Activated CD4-positive, alpha-beta T cell treated with anti-CD3 and anti-CD28 coated beads, Interleukin-2, amount 50 U/mL, for 48 hours (primary cell): ENCODE data around the gene GOLGA8B.
"Not testable (repeated sequence)": the region's sequence is repeated elsewhere in the genome, so short reads cannot be mapped to it uniquely, and the experiment has no call there.

Experiments used
- DNase-seq, 2 experiments: peaks; one replicate each; pipeline ENCODE4 v3.0.0-alpha.2; 2020

GOLGA8B gene

GRCh38 chr15:34583399-34584329 is at the start of gene GOLGA8B:
TSS of gene GOLGA8B (minus strand) at chr15:34583651. CDS start at chr15:34535912, 47,739 bp downstream.
- peak; percentile 76 to 79 for DNase-seq

DNA sequence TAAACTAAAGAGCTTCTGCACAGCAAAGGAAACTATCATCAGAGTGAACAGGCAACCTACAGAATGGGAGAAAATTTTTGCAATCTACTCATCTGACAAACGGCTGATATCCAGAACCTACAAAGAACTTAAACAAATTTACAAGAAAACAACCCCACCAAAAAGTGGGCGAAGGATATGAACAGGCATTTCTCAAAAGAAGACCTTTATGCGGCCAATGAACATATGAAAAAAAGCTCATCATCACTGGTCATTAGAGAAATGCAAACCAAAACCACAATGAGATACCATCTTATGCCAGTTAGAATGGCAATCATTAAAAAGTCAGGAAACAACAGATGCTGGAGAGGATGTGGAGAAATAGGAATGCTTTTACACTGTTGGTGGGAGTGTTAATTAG is 49.7 kb upstream of the GOLGA8B start:
- not testable (repeated sequence) for DNase-seq

DNA sequence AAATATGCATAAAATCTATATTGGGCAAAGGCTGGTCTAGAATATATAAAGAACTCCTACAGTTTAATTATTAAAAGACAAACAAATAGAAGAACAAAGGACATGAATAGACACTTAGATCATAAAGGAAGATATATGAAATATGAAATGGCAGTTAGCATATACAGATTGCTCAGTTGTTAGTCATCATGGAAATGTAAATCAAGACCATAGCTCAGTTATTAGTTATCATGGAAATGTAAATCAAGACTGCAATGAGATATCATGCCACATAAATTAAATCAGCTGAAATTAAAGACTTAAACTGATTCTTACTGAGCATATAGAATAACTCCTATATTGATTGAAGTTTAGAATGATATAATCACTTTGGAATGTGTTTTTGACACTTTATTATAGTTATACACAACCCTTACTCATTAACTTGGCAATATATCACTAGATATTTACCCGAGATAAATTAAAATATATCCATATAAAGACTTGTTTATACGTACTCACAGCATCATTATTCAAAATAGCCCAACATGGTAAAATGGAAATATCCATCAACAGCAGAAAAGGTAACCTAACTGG is 45.2 kb upstream of the GOLGA8B start:
- no peak for DNase-seq

DNA sequence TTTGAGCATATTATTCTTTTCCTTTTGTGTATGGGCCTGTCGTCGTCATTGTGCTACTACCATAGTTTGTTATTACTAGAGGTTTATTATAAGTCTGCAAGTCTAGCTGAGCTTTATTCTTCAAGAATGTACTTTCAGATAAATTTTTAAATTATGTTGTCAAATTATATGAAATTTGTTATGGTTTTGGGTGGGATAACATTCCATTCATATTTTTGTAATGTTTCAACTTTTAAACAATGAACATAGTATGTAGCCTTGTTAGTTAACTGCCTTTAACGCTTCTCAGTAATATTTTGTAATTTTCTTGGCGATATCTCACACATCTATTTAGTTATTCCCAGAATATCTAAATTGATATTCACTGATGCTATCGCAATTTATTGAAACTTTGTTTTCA is 41.6 kb upstream of the GOLGA8B start:
- DNase-seq: no peak

DNA sequence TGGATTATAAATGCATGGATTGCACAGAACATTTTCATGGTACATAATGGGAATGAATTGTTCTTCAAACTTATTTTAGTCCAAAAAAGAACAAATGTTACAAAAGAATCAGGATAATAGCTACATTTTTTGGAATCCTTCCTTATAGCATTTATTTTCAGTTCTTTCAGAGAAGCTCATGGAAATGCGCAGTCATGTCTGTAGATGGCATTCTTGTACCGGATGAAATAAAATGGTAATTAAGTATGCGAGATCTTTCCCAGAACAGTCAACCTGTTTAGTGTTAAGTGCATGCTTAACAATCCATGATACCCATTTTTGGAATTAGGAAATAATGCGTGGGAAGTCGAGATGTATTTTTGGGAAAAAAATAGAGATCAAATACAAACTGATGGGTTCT is 38.2 kb upstream of the GOLGA8B start:
- DNase-seq: no peak

- DNase-seq: no peak
Measured at GRCh38 chr15:34620814-34621213, 37.4 kb upstream of the GOLGA8B start.

DNA sequence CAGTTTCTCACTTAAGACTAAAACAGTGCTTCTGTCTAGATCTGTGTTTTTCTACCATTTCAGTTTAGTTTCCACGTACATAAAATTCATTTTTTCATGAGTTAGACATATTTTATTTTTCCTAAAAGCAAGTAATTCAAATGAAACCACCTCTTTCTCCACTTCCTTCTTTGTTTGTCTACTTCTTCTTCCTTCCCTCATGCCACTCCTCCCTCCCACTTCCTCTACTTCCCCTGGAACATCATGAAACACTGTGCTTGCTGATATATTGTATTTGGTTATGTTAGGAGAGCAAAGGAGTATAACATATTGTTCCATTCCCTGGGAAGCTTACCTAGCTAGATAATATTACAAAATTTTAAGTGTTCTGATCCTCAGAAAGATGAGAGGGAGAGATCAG is 36.7 kb upstream of the GOLGA8B start:
- DNase-seq: no peak

DNA sequence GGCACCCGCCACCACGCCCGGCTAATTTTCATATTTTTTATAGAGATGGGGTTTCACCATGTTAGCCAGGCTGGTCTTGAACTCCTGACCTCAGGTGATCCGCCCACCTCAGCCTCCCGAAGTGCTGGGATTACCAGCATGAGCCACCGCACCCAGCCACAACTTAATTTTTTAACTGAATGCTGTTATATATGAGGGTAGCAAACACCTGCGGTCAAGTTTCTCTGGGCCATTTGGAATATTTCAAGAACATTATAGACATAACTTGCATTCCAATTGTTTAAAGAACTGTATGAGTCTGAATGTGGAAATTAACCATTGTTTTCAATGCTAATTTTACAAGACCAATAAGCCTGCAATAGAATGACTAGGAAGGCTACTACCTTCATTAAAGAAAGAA is 35.7 kb upstream of the GOLGA8B start:
- no peak for DNase-seq

GRCh38 chr15:34618073-34618472 is 34.6 kb upstream of the GOLGA8B start:
- DNase-seq: no peak

DNA sequence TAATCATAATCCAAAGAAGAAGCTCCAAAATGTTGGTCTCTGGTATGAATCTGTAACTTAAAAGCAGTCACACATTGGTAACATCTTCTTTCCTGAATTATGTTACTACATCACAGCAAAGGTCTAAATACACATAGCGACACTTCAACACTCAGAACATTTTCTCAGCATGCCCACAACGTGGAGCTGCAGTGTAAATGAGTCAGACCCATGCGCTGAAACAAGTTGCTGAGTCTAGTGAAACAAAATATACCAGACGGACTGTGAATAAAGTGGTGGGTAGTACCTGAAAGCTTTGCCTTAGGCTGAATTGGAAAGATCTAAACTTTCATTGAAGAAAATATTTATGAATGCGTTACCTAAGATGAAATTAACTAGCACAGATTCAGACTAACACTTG is 33.2 kb upstream of the GOLGA8B start:
- peak in 1 of 2 experiments; percentile 6 for DNase-seq

GRCh38 chr15:34613997-34614396 is 30.5 kb upstream of the GOLGA8B start:
- no peak for DNase-seq

DNA sequence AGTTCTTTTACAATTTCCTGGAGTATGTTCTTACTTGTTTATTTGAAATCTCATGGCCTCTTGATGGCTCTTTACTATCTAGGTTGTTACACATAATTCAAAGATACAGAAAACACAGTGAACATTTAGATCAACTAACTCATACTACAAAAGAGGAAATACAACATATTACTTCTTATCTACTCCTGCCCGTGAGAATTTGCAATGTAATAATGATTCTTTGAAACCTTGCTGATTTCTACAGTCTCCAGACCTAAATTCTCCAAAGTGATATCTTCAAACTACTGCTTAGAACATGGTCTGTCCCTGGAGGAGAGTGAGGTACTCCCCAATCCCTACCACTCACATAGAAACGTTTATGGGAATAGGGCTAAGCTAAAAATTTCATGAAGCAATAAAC is 29.9 kb upstream of the GOLGA8B start:
- no peak for DNase-seq

DNA sequence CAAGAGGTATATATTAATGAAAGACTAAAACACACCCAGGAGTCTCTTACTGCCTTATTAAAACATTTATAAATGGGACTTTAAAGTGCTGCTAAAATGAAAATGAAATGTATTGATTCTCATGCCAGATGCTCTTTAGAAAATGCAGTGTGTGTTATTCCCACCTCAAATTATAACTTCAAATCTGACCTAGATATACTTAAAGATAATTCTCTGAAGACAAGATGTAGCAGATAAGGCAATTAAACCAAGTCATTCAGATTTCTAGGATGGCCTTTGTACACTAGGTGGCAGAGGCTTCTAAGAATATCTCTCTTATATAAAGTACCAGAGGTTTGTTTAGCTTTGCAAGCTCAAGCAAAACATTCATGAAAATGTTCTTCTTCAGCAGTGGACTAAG is 26.9 kb upstream of the GOLGA8B start:
- no peak for DNase-seq

- no peak for DNase-seq
Measured at GRCh38 chr15:34609102-34610057, 25.9 kb upstream of the GOLGA8B start.

DNA sequence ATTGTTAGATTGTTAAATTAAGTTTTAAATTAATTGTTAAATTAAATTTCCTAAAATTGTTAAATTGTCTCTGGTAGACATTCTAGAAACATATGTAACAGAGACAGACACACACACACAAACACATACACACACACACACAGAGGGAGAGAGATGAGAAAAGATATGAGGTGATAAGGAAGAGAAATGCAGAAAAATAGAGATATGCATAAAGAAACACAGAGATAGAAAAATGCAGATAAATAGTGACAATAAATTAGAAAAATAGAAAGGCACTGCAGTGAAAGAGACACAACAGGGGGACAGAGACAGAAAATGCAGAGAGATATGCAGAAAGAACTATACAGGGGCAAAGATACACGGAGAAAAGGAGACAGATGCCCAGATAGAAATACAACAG is 25.1 kb upstream of the GOLGA8B start:
- no peak for DNase-seq

- DNase-seq: no peak
Measured at GRCh38 chr15:34607832-34608231, 24.4 kb upstream of the GOLGA8B start.

- no peak for DNase-seq
Measured at GRCh38 chr15:34606545-34606944, 23.1 kb upstream of the GOLGA8B start.

DNA sequence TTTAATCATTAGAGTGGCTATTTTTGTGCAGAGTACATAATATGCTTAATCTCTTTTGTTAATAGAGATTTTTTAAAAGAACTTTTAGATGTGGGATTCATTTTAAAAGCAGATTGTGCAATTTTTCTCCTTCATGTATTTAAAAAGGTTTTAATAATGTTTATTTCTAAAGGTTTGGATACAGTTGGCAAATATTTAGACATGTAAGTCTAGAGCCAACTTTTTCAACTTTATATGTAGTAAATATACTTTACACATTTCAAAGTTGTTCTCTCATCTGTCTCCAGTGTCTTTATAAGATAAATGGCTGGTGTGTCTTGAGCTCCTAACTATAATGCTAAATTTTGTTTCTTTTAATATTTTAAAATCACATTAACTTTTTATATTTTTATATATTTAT is 22.7 kb upstream of the GOLGA8B start:
- no peak for DNase-seq

- no peak for DNase-seq
Measured at GRCh38 chr15:34603095-34603494, 19.6 kb upstream of the GOLGA8B start.

DNA sequence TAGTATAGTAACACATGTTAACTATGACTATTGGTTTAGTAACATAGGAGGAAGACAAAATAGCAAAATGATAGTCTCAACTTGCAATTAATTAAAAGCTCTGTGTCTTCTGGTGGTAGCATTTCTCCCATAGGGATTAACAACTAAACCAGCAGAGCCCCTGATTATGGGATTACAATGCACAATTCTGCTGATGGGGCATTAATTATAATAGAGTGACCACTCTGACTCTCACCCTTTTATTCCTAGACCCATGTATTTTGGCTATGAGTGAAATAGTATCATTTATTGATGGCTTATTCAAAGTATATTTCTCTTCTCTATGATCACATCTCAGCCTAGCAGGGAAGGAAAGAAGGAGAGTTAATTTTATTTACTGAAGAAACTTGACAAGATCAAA is 17.5 kb upstream of the GOLGA8B start:
- no peak for DNase-seq

GRCh38 chr15:34598799-34599585 is 15.5 kb upstream of the GOLGA8B start:
- no peak for DNase-seq

- DNase-seq: no peak
Measured at GRCh38 chr15:34597316-34597715, 13.9 kb upstream of the GOLGA8B start.
